HEK293 (cell line): ENCODE results near the gene TMEM35B.

Experiments
- CTCF ChIA-PET: fragments of 350-600 bp; formaldehyde crosslinking; extraction: SDS; loops from one replicate; lab custom pipeline; 2021; ENCODE audit warnings: antibody characterized with exemption; lab: Yijun Ruan, JAX
- POLR2A ChIA-PET: fragments of 300-600 bp; formaldehyde crosslinking; extraction: SDS; loops from one replicate; lab custom pipeline; 2020; ENCODE audit warnings: antibody characterized with exemption, inconsistent platforms; lab: Yijun Ruan, JAX
- H3K27ac ChIP-seq: fragments of 200-500 bp; sonication (Bioruptor generic); 2 replicates; pipeline ENCODE4 v1.5.1; 2014; ENCODE audit warnings: low read depth, low read length, control low read depth, inconsistent platforms; ENCODE audit errors: extremely low read depth
- H3K36me3 ChIP-seq, 2 experiments: fragments of 200-500 bp in 1 of 2; sonication (Bioruptor generic) in 1 of 2; 1 replicate in 1 of 2; 2 replicates in 1 of 2; pipeline ENCODE4 v1.5.1; 2014 to 2017; ENCODE audit warnings: inconsistent platforms in 2 of 2, low read length in 2 of 2; ENCODE audit not compliant: control insufficient read depth in 2 of 2, insufficient read depth in 1 of 2
- H3K4me1 ChIP-seq: fragments of 200-500 bp; sonication (Bioruptor generic); 2 replicates; pipeline ENCODE4 v1.5.1; 2014; ENCODE audit warnings: mild to moderate bottlenecking, low read length, inconsistent platforms; ENCODE audit not compliant: control insufficient read depth, insufficient read depth
- H3K4me3 ChIP-seq: 2 replicates; pipeline ENCODE4 v1.5.1; 2011; ENCODE audit warnings: low read depth, mild to moderate bottlenecking, control low read depth, low read length, moderate library complexity
- H3K9me3 ChIP-seq: fragments of 200-500 bp; sonication (Bioruptor generic); 2 replicates; pipeline ENCODE4 v1.5.1; 2014; ENCODE audit warnings: low read depth, low read length, inconsistent platforms; ENCODE audit not compliant: control insufficient read depth, insufficient read depth
- HOXA7 ChIP-seq: sonication (generic); formaldehyde crosslinking; IDR thresholded peaks from 2 replicates; pipeline ENCODE4 v1.8.1; 2022; ENCODE audit warnings: missing genetic modification reagents, borderline replicate concordance
- MYNN ChIP-seq: fragments of 450-650 bp; formaldehyde crosslinking; IDR thresholded peaks from 2 replicates; pipeline ENCODE4 v1.5.1; 2016; ENCODE audit warnings: missing biosample characterization, missing genetic modification characterization, borderline replicate concordance
- RBAK ChIP-seq: fragments of 450-650 bp; formaldehyde crosslinking; IDR thresholded peaks from 2 replicates; pipeline ENCODE4 v1.5.1; 2016; ENCODE audit warnings: missing biosample characterization, missing genetic modification characterization
- SALL2 ChIP-seq: fragments of 450-650 bp; formaldehyde crosslinking; IDR thresholded peaks from 2 replicates; pipeline ENCODE4 v1.5.0; 2017; ENCODE audit warnings: missing biosample characterization, mild to moderate bottlenecking, missing genetic modification characterization, borderline replicate concordance
- SP7 ChIP-seq: fragments of 450-650 bp; formaldehyde crosslinking; IDR thresholded peaks from 2 replicates; pipeline ENCODE4 v1.5.1; 2016; ENCODE audit warnings: missing biosample characterization, missing genetic modification characterization
- TCF7L2 ChIP-seq: IDR thresholded peaks from 2 replicates; pipeline ENCODE4 v1.6.1; 2011; ENCODE audit warnings: low read depth, mild to moderate bottlenecking, inconsistent platforms, low read length, moderate library complexity, borderline replicate concordance
- ZBTB21 ChIP-seq: fragments of 450-650 bp; formaldehyde crosslinking; IDR thresholded peaks from 2 replicates; pipeline ENCODE4 v1.5.1; 2017; ENCODE audit warnings: missing biosample characterization, missing genetic modification characterization
- ZFP69B ChIP-seq: fragments of 450-650 bp; formaldehyde crosslinking; IDR thresholded peaks from 2 replicates; pipeline ENCODE4 v1.5.1; 2016; ENCODE audit warnings: missing biosample characterization, missing genetic modification characterization
- ZNF239 ChIP-seq: fragments of 450-650 bp; formaldehyde crosslinking; IDR thresholded peaks from 2 replicates; pipeline ENCODE4 v1.5.1; 2016; ENCODE audit warnings: missing biosample characterization, missing genetic modification characterization
- ZNF530 ChIP-seq: fragments of 450-650 bp; formaldehyde crosslinking; IDR thresholded peaks from 2 replicates; pipeline ENCODE4 v1.5.1; 2016; ENCODE audit warnings: low read depth, missing biosample characterization, missing genetic modification characterization
- ZNF549 ChIP-seq: fragments of 450-650 bp; IDR thresholded peaks from 2 replicates; pipeline ENCODE4 v1.5.1; 2018; ENCODE audit warnings: missing biosample characterization, missing genetic modification characterization, mild to moderate bottlenecking, inconsistent platforms, moderate library complexity
- ZNF596 ChIP-seq: fragments of 450-650 bp; IDR thresholded peaks from 2 replicates; pipeline ENCODE4 v1.5.0; 2018; ENCODE audit warnings: missing biosample characterization, mild to moderate bottlenecking, missing genetic modification characterization, moderate library complexity
- ZNF626 ChIP-seq: fragments of 450-650 bp; sonication (Bioruptor Pico); formaldehyde crosslinking; IDR thresholded peaks from 2 replicates; pipeline ENCODE4 v1.5.1; 2018; ENCODE audit warnings: missing biosample characterization, missing genetic modification characterization, inconsistent platforms
- ZNF660 ChIP-seq: fragments of 450-650 bp; IDR thresholded peaks from 2 replicates; pipeline ENCODE4 v1.5.1; 2018; ENCODE audit warnings: missing biosample characterization, mild to moderate bottlenecking, missing genetic modification characterization
- TF ChIP-seq, protein P1 (sequence below): fragments of 450-650 bp; formaldehyde crosslinking; IDR thresholded peaks from 2 replicates; pipeline ENCODE4 v1.5.1; 2016; ENCODE audit warnings: missing biosample characterization, missing genetic modification characterization
- TF ChIP-seq, protein P2 (sequence below): fragments of 450-650 bp; formaldehyde crosslinking; IDR thresholded peaks from 2 replicates; pipeline ENCODE4 v1.5.1; 2017; ENCODE audit warnings: missing biosample characterization, mild to moderate bottlenecking, missing genetic modification characterization, moderate library complexity
- TF ChIP-seq, protein P3 (sequence below): fragments of 450-650 bp; formaldehyde crosslinking; IDR thresholded peaks from 2 replicates; pipeline ENCODE4 v1.5.1; 2016; ENCODE audit warnings: missing biosample characterization, missing genetic modification characterization
- TF ChIP-seq, protein P4 (sequence below): fragments of 450-650 bp; formaldehyde crosslinking; IDR thresholded peaks from 2 replicates; pipeline ENCODE4 v1.5.1; 2017; ENCODE audit warnings: missing biosample characterization, missing genetic modification characterization
- TF ChIP-seq, protein P5 (sequence below): fragments of 450-650 bp; formaldehyde crosslinking; IDR thresholded peaks from 2 replicates; pipeline ENCODE4 v1.5.1; 2016; ENCODE audit warnings: missing biosample characterization, missing genetic modification characterization

Gene TMEM35B

DNA sequence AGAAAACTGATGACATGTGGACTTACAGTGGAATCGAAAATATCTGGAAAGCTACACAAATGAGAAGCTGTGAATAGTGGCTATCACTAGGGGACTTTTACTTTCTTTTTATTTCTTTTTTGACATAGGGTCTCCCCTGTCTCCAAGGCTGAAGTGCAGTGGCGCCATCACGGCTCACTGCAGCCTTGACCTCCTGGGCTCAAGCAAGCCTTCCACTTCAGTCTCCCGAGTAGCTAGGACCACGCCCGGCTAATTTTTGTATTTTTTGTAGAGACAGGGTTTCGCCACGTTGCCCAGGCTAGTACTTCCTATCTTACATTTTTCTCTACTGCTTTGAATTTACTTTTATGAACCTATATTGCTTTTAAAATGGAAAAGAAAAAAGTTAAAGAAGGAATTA, 10.5 kb downstream of the TMEM35B start (continued):
- TF ChIP-seq ZNF239 (tag by site-specific recombination) (no peak), ZNF530 (tag by site-specific recombination) (no peak)

DNA sequence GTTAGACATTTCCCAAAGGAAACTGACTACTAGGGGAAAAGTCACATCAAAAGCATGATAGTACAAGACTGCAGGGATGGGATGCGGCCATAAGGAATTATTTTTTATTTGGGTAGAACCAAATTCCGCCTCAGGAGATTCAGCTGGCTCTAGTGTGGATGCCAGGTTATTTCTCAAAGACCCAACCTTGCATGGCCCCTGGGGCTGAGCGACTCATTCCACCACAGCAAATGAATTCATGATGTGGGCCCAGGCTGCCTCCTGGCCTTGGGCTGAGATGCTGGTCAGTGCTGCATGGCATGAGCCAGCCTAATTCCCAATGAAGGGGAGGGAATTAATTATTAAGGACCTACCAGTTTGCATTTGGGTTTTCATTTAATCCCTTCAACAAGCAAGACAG, 11.8 kb downstream of the TMEM35B start:
- CTCF ChIA-PET = no interaction called here
- POLR2A ChIA-PET = interaction anchor here (1.5 kb wide), 1 partner anchor 11 kb away, joined by 5 read pairs; no protein-coding TSS in a partner anchor
- H3K36me3 ChIP-seq = no peaks in the 10 kb centered on the region
- no peaks in the 10 kb centered on the region for H3K9me3 ChIP-seq
- H3K4me1 ChIP-seq = no peaks in the 10 kb centered on the region
- H3K4me3 ChIP-seq = no peak overlapping the region
- no peak overlapping the region for H3K27ac ChIP-seq
- TF ChIP-seq ZNF626 (no peak), SP7 (no peak), ZNF660 (no peak), SALL2 (tag by site-specific recombination) (no peak), RBAK (tag by site-specific recombination) (no peak), ZNF596 (no peak), MYNN (no peak), ZNF549 (tag by site-specific recombination) (no peak), ZFP69B (tag by site-specific recombination) (no peak), TCF7L2 (no peak), HOXA7 (CRISPR knock-in tag) (no peak), ZBTB21 (tag by site-specific recombination) (no peak)
- TF ChIP-seq, protein P1, sequence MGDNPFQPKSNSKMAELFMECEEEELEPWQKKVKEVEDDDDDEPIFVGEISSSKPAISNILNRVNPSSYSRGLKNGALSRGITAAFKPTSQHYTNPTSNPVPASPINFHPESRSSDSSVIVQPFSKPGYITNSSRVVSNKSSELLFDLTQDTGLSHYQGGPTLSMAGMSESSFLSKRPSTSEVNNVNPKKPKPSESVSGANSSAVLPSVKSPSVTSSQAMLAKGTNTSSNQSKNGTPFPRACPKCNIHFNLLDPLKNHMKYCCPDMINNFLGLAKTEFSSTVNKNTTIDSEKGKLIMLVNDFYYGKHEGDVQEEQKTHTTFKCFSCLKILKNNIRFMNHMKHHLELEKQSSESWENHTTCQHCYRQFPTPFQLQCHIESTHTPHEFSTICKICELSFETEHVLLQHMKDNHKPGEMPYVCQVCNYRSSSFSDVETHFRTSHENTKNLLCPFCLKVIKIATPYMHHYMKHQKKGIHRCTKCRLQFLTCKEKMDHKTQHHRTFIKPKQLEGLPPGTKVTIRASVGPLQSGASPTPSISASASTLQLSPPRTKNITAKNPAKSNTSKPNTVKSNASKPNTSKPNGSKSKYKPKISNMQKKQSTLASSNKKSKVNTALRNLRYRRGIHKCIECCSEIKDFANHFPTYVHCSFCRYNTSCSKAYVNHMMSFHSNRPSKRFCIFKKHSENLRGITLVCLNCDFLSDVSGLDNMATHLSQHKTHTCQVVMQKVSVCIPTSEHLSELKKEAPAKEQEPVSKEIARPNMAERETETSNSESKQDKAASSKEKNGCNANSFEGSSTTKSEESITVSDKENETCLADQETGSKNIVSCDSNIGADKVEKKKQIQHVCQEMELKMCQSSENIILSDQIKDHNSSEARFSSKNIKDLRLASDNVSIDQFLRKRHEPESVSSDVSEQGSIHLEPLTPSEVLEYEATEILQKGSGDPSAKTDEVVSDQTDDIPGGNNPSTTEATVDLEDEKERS (tag by site-specific recombination) = no peak
- TF ChIP-seq, protein P2, sequence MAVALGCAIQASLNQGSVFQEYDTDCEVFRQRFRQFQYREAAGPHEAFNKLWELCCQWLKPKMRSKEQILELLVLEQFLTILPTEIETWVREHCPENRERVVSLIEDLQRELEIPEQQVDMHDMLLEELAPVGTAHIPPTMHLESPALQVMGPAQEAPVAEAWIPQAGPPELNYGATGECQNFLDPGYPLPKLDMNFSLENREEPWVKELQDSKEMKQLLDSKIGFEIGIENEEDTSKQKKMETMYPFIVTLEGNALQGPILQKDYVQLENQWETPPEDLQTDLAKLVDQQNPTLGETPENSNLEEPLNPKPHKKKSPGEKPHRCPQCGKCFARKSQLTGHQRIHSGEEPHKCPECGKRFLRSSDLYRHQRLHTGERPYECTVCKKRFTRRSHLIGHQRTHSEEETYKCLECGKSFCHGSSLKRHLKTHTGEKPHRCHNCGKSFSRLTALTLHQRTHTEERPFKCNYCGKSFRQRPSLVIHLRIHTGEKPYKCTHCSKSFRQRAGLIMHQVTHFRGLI (tag by site-specific recombination) = no peak
- TF ChIP-seq, protein P3, sequence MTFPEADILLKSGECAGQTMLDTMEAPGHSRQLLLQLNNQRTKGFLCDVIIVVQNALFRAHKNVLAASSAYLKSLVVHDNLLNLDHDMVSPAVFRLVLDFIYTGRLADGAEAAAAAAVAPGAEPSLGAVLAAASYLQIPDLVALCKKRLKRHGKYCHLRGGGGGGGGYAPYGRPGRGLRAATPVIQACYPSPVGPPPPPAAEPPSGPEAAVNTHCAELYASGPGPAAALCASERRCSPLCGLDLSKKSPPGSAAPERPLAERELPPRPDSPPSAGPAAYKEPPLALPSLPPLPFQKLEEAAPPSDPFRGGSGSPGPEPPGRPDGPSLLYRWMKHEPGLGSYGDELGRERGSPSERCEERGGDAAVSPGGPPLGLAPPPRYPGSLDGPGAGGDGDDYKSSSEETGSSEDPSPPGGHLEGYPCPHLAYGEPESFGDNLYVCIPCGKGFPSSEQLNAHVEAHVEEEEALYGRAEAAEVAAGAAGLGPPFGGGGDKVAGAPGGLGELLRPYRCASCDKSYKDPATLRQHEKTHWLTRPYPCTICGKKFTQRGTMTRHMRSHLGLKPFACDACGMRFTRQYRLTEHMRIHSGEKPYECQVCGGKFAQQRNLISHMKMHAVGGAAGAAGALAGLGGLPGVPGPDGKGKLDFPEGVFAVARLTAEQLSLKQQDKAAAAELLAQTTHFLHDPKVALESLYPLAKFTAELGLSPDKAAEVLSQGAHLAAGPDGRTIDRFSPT (tag by site-specific recombination) = no peak
- TF ChIP-seq, protein P4, sequence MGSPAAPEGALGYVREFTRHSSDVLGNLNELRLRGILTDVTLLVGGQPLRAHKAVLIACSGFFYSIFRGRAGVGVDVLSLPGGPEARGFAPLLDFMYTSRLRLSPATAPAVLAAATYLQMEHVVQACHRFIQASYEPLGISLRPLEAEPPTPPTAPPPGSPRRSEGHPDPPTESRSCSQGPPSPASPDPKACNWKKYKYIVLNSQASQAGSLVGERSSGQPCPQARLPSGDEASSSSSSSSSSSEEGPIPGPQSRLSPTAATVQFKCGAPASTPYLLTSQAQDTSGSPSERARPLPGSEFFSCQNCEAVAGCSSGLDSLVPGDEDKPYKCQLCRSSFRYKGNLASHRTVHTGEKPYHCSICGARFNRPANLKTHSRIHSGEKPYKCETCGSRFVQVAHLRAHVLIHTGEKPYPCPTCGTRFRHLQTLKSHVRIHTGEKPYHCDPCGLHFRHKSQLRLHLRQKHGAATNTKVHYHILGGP (tag by site-specific recombination) = no peak
- TF ChIP-seq, protein P5, sequence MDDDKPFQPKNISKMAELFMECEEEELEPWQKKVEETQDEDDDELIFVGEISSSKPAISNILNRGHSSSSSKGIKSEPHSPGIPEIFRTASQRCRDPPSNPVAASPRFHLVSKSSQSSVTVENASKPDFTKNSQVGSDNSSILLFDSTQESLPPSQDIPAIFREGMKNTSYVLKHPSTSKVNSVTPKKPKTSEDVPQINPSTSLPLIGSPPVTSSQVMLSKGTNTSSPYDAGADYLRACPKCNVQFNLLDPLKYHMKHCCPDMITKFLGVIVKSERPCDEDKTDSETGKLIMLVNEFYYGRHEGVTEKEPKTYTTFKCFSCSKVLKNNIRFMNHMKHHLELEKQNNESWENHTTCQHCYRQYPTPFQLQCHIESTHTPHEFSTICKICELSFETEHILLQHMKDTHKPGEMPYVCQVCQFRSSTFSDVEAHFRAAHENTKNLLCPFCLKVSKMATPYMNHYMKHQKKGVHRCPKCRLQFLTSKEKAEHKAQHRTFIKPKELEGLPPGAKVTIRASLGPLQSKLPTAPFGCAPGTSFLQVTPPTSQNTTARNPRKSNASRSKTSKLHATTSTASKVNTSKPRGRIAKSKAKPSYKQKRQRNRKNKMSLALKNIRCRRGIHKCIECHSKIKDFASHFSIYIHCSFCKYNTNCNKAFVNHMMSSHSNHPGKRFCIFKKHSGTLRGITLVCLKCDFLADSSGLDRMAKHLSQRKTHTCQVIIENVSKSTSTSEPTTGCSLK (tag by site-specific recombination) = no peak
- TF ChIP-seq, all 188 proteins: peak for 0
